HFFc6 (cell line): ENCODE measurements around the gene ZNF254. TPM values are rescaled to one million over a fixed set of nuclear protein-coding genes. Genes with fewer than 3 reads are reported as not detected.

Source experiments
- DNase-seq: peaks from one replicate; pipeline ENCODE4 v3.0.0-alpha.2; 2018
- H3K27ac Mint-ChIP-seq: 2 replicates; pipeline ENCODE4 v1.8.0; 2020; ENCODE audit warnings: mild to moderate bottlenecking, mixed read lengths
- H3K27me3 Mint-ChIP-seq: 2 replicates; pipeline ENCODE4 v1.8.0; 2021; ENCODE audit warnings: mild to moderate bottlenecking, moderate library complexity, mixed read lengths; ENCODE audit not compliant: insufficient read depth
- H3K36me3 Mint-ChIP-seq: 2 replicates; pipeline ENCODE4 v1.8.0; 2021; ENCODE audit warnings: low read depth, mixed read lengths
- H3K4me1 Mint-ChIP-seq: 2 replicates; pipeline ENCODE4 v1.8.0; 2020; ENCODE audit warnings: low read depth, mixed read lengths
- H3K4me3 Mint-ChIP-seq: 2 replicates; pipeline ENCODE4 v1.8.0; 2020; ENCODE audit warnings: mild to moderate bottlenecking, moderate library complexity, mixed read lengths
- H3K9me3 Mint-ChIP-seq: 2 replicates; pipeline ENCODE4 v1.8.0; 2020; ENCODE audit warnings: mild to moderate bottlenecking, mixed read lengths
- total RNA-seq, 6 experiments: library from RNA; stranded (reverse); fragmentation: NEBNext Ultra II Directional; extraction: Animal tissue kit (Norgen Biotek cat#: 25700); gene quantifications; 2 replicates in 1 of 6; 3 replicates in 5 of 6; pipeline ENCODE4 v1.2.3, GENCODE V29; 2021
- TF ChIP-seq, protein P1 (sequence below): fragments of 200-600 bp; sonication (generic); IDR thresholded peaks from 2 replicates; pipeline ENCODE4 v1.5.0; 2021; ENCODE audit warnings: antibody characterized with exemption, mild to moderate bottlenecking

Gene ZNF254
- total RNA-seq, 6 experiments from 2014 or later, result 3.3 to 5.2 (median 4.3) TPM

DNA sequence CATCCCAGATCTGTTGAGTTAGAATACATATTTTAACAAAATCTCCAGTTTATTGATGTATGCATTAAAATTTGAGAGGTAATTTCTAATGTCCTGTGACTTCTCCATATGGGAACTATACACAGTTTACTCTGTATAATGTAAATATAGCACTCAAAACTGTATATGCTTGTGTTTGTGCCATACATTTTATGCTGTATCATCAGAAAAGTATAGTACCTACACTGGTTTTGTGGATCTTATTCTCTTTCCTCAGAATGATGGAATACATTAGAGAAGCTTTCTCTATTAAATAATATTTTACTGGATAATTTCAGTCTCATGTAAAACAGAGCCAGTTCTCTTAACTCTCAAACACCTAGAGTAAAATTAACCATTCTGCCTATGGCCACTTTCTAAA, 53.6 kb downstream of the ZNF254 start:
- no peaks in the 10 kb centered on the region for H3K4me1 Mint-ChIP-seq

DNA sequence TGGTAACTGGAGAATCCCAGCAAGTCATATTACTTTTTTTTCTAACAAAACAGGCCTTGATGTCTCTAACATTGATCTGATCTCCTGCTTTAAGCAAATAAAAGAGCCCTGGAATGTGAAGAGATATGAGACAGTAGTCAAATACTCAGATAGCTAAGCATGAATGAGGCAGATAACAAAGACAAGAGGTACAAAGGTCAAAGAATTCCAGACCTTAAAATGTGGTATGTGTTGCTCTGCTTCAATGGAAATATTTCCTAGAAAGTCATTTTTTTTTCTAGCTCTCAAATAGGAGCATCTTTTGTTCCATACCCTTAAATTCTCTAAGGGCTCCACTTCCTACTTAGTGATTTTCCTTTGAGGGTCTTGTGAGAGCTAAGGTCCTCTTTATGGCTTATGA, 54.6 kb downstream of the ZNF254 start:
- Mint-ChIP-seq H3K9me3 (peaks cover 64% of the 10 kb centered on the region), H3K4me3 (no peak overlapping the region), H3K27me3 (no peaks in the 10 kb centered on the region; the same call in 1 of the 2 replicates), H3K27ac (no peak overlapping the region), H3K36me3 (peaks cover 44% of the 10 kb centered on the region), H3K4me1 (no peaks in the 10 kb centered on the region)
- DNase-seq, result no peak
- TF ChIP-seq, protein P1, sequence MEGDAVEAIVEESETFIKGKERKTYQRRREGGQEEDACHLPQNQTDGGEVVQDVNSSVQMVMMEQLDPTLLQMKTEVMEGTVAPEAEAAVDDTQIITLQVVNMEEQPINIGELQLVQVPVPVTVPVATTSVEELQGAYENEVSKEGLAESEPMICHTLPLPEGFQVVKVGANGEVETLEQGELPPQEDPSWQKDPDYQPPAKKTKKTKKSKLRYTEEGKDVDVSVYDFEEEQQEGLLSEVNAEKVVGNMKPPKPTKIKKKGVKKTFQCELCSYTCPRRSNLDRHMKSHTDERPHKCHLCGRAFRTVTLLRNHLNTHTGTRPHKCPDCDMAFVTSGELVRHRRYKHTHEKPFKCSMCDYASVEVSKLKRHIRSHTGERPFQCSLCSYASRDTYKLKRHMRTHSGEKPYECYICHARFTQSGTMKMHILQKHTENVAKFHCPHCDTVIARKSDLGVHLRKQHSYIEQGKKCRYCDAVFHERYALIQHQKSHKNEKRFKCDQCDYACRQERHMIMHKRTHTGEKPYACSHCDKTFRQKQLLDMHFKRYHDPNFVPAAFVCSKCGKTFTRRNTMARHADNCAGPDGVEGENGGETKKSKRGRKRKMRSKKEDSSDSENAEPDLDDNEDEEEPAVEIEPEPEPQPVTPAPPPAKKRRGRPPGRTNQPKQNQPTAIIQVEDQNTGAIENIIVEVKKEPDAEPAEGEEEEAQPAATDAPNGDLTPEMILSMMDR, result no peak

More for the DNA sequence above, 53.6 kb downstream of the ZNF254 start:
- H3K36me3 Mint-ChIP-seq, result peaks cover 47% of the 10 kb centered on the region
- H3K9me3 Mint-ChIP-seq, result peaks cover 66% of the 10 kb centered on the region
- H3K27ac Mint-ChIP-seq, result no peak overlapping the region
- DNase-seq, result no peak
- H3K4me3 Mint-ChIP-seq, result no peak overlapping the region
- TF ChIP-seq, protein P1, result no peak
- H3K27me3 Mint-ChIP-seq, result no peaks in the 10 kb centered on the region; the same call in 1 of the 2 replicates

DNA sequence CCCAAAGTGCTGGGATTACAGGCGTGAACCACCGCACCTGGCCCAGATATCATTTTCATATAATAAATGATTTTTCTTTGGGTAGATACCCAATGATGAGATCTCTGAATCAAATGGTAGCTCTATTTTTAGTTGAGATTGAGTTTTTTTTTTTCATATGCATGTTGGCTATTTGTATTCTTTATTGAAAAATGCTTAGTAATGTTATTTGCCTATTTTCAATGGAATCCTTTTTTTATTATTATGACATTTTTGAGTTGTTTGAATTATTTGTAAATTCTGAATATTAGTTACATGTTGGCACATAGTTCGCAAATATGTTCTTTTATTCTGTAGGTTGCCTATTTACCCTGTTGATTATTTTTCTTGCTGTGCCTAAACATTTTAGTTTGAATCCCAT, 55.8 kb downstream of the ZNF254 start:
- Mint-ChIP-seq H3K27ac (no peak overlapping the region), H3K36me3 (peaks cover 37% of the 10 kb centered on the region), H3K27me3 (no peaks in the 10 kb centered on the region; the same call in 1 of the 2 replicates), H3K9me3 (peaks cover 55% of the 10 kb centered on the region), H3K4me3 (no peak overlapping the region), H3K4me1 (no peaks in the 10 kb centered on the region)
- TF ChIP-seq, protein P1, result no peak
- no peak for DNase-seq

DNA sequence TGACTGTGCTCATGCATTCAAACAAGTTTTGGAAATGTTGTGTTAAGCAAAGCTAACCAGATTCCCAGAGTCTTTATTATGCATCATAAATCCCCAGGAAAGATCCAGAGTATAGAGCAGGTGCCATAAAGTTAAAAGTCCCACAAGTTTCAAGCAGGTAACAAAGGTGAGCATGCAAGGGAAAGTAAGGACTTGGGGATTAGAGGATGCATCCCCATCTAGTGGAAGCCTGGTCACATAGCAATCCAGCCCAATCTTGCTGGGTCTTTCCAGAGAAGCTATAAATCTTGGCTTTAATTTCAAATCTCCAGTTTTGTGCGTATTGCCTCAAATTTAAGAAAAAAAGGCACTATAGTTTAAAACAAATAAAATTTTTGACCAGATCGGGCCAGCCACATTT, 72.7 kb downstream of the ZNF254 start:
- no peaks in the 10 kb centered on the region for H3K4me1 Mint-ChIP-seq
- H3K9me3 Mint-ChIP-seq, result peaks cover 43% of the 10 kb centered on the region
- TF ChIP-seq, protein P1, result peak; percentile 62
- no peak overlapping the region for H3K4me3 Mint-ChIP-seq
- DNase-seq, result no peak
- H3K27ac Mint-ChIP-seq, result no peak overlapping the region
- no peaks in the 10 kb centered on the region for H3K27me3 Mint-ChIP-seq
- H3K36me3 Mint-ChIP-seq, result peaks cover 14% of the 10 kb centered on the region

DNA sequence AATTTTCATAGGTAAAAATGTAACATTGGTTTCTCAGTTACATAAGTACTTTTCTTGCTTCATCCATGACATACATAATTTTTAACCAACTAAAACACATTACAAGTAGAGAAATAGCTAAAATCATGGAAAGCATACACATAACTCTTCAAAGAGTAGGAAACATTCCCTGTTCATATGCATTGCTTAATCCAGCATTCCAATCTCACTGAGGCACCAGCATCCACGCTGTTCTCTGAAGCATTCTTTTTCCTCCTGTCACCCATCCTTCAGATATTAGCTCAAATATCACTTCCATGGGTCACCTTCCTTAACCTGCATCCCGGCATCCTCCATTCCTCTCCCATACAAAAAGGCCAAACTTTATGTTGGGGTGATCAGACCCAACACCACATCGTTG, 79.1 kb downstream of the ZNF254 start:
- Mint-ChIP-seq H3K4me3 (no peak overlapping the region), H3K27me3 (no peaks in the 10 kb centered on the region), H3K9me3 (peaks cover 21% of the 10 kb centered on the region), H3K4me1 (no peaks in the 10 kb centered on the region), H3K27ac (no peak overlapping the region), H3K36me3 (no peaks in the 10 kb centered on the region; the same call in 1 of the 2 replicates)
- TF ChIP-seq, protein P1, result no peak
- peak; percentile 2 for DNase-seq

DNA sequence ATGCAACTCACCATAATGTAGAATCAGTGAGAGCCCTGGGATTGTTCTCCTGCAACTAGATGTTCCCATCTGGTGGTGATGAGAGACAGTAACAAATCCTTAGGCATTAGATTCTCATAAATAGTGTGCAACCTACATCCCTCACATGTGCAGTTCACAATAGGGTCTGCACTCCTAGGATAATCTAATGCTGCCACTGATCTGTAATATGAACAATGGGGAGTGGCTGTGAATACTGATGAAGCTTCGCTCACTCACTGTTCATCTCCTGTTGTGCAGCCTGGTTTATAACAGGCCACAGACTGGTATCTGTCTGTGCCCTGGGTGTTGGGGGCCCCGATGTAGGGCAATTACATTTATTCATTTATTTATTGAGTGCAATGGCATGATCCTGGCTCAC, 86.9 kb downstream of the ZNF254 start:
- Mint-ChIP-seq H3K27ac (no peak overlapping the region), H3K36me3 (peaks cover under 1% of the 10 kb centered on the region; the same call in 1 of the 2 replicates), H3K4me3 (no peak overlapping the region), H3K27me3 (peaks cover 2% of the 10 kb centered on the region; the same call in 1 of the 2 replicates), H3K4me1 (no peaks in the 10 kb centered on the region), H3K9me3 (peaks cover 36% of the 10 kb centered on the region)
- DNase-seq, result no peak
- TF ChIP-seq, protein P1, result no peak
